ENCODE measurements around the gene CUL7. TPM values are rescaled to one million over a fixed set of nuclear protein-coding genes. Genes with fewer than 3 reads are reported as not detected.

The CUL7 gene
- total and polyA plus RNA-seq, 9 of the 15 experiments (the other 6 are each of a cell fraction or from before 2014, with no cell fraction given), result 0.44 to 20.1 (median 8.6) TPM

- TF ChIP-seq, protein P1, sequence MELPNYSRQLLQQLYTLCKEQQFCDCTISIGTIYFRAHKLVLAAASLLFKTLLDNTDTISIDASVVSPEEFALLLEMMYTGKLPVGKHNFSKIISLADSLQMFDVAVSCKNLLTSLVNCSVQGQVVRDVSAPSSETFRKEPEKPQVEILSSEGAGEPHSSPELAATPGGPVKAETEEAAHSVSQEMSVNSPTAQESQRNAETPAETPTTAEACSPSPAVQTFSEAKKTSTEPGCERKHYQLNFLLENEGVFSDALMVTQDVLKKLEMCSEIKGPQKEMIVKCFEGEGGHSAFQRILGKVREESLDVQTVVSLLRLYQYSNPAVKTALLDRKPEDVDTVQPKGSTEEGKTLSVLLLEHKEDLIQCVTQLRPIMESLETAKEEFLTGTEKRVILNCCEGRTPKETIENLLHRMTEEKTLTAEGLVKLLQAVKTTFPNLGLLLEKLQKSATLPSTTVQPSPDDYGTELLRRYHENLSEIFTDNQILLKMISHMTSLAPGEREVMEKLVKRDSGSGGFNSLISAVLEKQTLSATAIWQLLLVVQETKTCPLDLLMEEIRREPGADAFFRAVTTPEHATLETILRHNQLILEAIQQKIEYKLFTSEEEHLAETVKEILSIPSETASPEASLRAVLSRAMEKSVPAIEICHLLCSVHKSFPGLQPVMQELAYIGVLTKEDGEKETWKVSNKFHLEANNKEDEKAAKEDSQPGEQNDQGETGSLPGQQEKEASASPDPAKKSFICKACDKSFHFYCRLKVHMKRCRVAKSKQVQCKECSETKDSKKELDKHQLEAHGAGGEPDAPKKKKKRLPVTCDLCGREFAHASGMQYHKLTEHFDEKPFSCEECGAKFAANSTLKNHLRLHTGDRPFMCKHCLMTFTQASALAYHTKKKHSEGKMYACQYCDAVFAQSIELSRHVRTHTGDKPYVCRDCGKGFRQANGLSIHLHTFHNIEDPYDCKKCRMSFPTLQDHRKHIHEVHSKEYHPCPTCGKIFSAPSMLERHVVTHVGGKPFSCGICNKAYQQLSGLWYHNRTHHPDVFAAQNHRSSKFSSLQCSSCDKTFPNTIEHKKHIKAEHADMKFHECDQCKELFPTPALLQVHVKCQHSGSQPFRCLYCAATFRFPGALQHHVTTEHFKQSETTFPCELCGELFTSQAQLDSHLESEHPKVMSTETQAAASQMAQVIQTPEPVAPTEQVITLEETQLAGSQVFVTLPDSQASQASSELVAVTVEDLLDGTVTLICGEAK (IDR thresholded peaks at IDR 0.05), result peak; percentile 94
- TF ChIP-seq, protein P1 (CRISPR knock-in tag; IDR thresholded peaks at IDR 0.05), result no peak
- TF ChIP-seq ARID3B (CRISPR knock-in tag; IDR thresholded peaks at IDR 0.05; ENCODE audit: borderline replicate concordance), result peak; percentile 89; the same call in 1 of the 2 replicates
- TF ChIP-seq RUNX1 (IDR thresholded peaks at IDR 0.05; ENCODE audit: low read depth), result 0 out of 2 replicates have a peak, but pooled peaks have one; percentile 65
- TF ChIP-seq CHD2 (IDR thresholded peaks at IDR 0.05; ENCODE audit: low read depth, low read length), result peak; percentile 16; the same call in 1 of the 2 replicates
- peak; percentile 66 for TF ChIP-seq GMEB1 (CRISPR knock-in tag; IDR thresholded peaks at IDR 0.05)
- no peak for TF ChIP-seq ZHX1 (conservative IDR thresholded peaks at IDR 0.05; ENCODE audit: low read length)
- TF ChIP-seq RBM17 (IDR thresholded peaks at IDR 0.05; ENCODE audit: borderline replicate concordance, low read depth, low read length), result no peak
Observed at GRCh38 chr6:43053545-43054205, at the start of gene CUL7 (continued).
